Liver (tissue), 3 donors: Measurements from ENCODE around the gene AGER.

Experiments used
- JUND ChIP-seq, 2 donors: IDR thresholded peaks; 2 replicates each; pipeline ENCODE4 v1.6.1; 2016; ENCODE audit warnings: antibody characterized with exemption in 2 of 2
- SP1 ChIP-seq: IDR thresholded peaks from 2 replicates; pipeline ENCODE4 v1.6.1; 2018; ENCODE audit warnings: antibody characterized with exemption, mild to moderate bottlenecking
- TAF1 ChIP-seq: conservative IDR thresholded peaks from 2 replicates; pipeline ENCODE4 v1.6.1; 2016; ENCODE audit warnings: antibody characterized with exemption, mild to moderate bottlenecking
- TF ChIP-seq, protein P1 (sequence below): fragments of 150-350 bp; IDR thresholded peaks from 2 replicates; pipeline ENCODE4 v1.5.1; 2017; ENCODE audit warnings: improper control_type of control experiment, low read depth, low read length; ENCODE audit not compliant: missing input control
- TF ChIP-seq, protein P2 (sequence below): IDR thresholded peaks from 2 replicates; pipeline ENCODE4 v1.6.1; 2016; ENCODE audit warnings: antibody characterized with exemption, mild to moderate bottlenecking
- donor health status: healthy.
- donor health status: healthy.

DNA sequence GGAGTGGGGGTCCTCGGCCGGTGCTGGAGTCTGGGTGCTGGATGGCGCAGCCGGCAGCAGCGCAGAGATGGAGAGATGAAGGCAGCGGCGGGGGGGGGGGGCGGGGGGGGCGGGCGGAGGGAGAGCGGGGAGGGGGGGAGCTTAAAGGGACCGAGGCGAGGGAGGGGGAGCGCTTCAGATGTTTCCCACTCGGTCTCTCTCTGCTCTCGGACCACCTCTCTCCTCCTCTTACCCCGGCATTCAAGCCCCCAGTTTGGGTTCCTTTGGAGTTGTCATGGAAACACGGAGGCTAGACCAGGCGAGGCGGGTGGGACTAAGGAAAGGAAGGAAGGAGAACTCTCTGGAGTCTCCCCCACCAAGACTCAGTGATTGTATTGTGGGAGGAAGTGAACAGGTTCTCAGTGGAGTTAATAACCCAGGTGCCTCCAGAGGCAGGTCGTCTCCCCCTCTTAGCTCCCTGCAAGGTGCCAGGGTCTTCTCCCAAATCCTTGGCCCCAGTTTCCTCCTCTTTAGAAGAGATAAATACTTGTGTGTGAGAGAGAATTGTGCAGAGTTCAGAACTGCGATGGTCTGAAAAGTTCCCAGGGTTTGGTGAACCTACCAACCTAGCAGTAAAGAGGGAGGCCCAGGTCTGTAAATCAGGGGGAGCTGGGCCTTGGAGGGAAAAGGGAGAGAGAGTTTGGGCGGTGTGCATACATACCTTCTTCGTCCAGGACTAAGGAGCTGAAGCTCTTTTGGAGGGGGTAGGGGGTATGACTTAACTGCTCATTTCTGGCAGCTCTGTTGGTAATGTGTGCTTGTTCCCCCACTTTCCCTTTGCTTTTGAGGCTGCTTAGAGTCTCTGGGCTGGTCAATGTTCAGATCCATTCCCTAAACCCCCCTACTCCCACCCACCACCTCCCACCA lies 31.9 kb downstream of the AGER start, which contains the start of gene PRRT1:
- TF ChIP-seq TAF1, result no peak
- TF ChIP-seq, protein P1, sequence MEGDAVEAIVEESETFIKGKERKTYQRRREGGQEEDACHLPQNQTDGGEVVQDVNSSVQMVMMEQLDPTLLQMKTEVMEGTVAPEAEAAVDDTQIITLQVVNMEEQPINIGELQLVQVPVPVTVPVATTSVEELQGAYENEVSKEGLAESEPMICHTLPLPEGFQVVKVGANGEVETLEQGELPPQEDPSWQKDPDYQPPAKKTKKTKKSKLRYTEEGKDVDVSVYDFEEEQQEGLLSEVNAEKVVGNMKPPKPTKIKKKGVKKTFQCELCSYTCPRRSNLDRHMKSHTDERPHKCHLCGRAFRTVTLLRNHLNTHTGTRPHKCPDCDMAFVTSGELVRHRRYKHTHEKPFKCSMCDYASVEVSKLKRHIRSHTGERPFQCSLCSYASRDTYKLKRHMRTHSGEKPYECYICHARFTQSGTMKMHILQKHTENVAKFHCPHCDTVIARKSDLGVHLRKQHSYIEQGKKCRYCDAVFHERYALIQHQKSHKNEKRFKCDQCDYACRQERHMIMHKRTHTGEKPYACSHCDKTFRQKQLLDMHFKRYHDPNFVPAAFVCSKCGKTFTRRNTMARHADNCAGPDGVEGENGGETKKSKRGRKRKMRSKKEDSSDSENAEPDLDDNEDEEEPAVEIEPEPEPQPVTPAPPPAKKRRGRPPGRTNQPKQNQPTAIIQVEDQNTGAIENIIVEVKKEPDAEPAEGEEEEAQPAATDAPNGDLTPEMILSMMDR, result no peak
- no peak for TF ChIP-seq SP1
- TF ChIP-seq JUND (IDR thresholded peaks at IDR 0.05), result no peak
- TF ChIP-seq, protein P2, sequence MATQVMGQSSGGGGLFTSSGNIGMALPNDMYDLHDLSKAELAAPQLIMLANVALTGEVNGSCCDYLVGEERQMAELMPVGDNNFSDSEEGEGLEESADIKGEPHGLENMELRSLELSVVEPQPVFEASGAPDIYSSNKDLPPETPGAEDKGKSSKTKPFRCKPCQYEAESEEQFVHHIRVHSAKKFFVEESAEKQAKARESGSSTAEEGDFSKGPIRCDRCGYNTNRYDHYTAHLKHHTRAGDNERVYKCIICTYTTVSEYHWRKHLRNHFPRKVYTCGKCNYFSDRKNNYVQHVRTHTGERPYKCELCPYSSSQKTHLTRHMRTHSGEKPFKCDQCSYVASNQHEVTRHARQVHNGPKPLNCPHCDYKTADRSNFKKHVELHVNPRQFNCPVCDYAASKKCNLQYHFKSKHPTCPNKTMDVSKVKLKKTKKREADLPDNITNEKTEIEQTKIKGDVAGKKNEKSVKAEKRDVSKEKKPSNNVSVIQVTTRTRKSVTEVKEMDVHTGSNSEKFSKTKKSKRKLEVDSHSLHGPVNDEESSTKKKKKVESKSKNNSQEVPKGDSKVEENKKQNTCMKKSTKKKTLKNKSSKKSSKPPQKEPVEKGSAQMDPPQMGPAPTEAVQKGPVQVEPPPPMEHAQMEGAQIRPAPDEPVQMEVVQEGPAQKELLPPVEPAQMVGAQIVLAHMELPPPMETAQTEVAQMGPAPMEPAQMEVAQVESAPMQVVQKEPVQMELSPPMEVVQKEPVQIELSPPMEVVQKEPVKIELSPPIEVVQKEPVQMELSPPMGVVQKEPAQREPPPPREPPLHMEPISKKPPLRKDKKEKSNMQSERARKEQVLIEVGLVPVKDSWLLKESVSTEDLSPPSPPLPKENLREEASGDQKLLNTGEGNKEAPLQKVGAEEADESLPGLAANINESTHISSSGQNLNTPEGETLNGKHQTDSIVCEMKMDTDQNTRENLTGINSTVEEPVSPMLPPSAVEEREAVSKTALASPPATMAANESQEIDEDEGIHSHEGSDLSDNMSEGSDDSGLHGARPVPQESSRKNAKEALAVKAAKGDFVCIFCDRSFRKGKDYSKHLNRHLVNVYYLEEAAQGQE, result no peak
